GM12878 (cell line): ENCODE measurements around the gene NAE1. TPM values are rescaled to one million over a fixed set of nuclear protein-coding genes. Genes with fewer than 3 reads are reported as not detected.

Source experiments
- ATAC-seq: fragments of 200-7000 bp; cut with Tn5 transposase; 3 replicates; pipeline ENCODE4 v1.9.1; 2020; ENCODE audit warnings: mild to moderate bottlenecking, moderate library complexity
- BruUV-seq: library from RNA; stranded (reverse); fragments of 400-500 nt; replicated peaks from 2 replicates; lab custom pipeline; 2021; lab: Mats Ljungman, UMichigan
- CTCF ChIA-PET: fragments of 300-600 bp; sonication (Branson Sonifier 250); formaldehyde crosslinking; extraction: SDS; loops from one replicate; lab custom pipeline; 2021; ENCODE audit warnings: inconsistent platforms; lab: Yijun Ruan, JAX
- POLR2A ChIA-PET: fragments of 350-600 bp; formaldehyde crosslinking; extraction: SDS; loops from one replicate; lab custom pipeline; 2021; ENCODE audit warnings: inconsistent platforms; lab: Charles Lee
- RAD21 ChIA-PET: fragments of 300-600 bp; sonication (Branson Sonifier 250); formaldehyde crosslinking; loops from one replicate; lab custom pipeline; 2023; ENCODE audit warnings: antibody characterized with exemption; ENCODE audit not compliant: unreplicated experiment; lab: Charles Lee
- SMC1A ChIA-PET: fragments of 300-600 bp; sonication (Branson Sonifier 250); formaldehyde crosslinking; loops from one replicate; lab custom pipeline; 2023; ENCODE audit not compliant: unreplicated experiment, uncharacterized antibody; lab: Charles Lee
- DNase-seq: peaks from one replicate; pipeline ENCODE4 v3.0.0-alpha.2; 2011; ENCODE audit warnings: low read depth, low spot score
- FAIRE-seq: peaks from 3 replicates; lab custom pipeline; 2011; peaks lifted over from hg19 to GRCh38; lab: Jason Lieb, UNC
- H2AFZ ChIP-seq: 2 replicates; pipeline ENCODE4 v1.6.0; 2011; ENCODE audit warnings: low read depth, low read length, control low read depth; ENCODE audit not compliant: control insufficient read depth
- H3K27ac ChIP-seq: 2 replicates; pipeline ENCODE4 v1.5.1; 2011; ENCODE audit warnings: control low read depth; ENCODE audit not compliant: control insufficient read depth, insufficient read depth
- H3K27me3 ChIP-seq, 2 experiments: replicated peaks in 1 of 2; 2 replicates each; pipeline versions ENCODE4 v1.6.0 to v1.6.1; 2011; ENCODE audit warnings: low read length in 1 of 2; ENCODE audit not compliant: control insufficient read depth in 2 of 2, insufficient read depth in 2 of 2
- H3K36me3 ChIP-seq, 2 experiments: 2 replicates each; pipeline ENCODE4 v1.5.1; 2011; ENCODE audit warnings: low read length in 1 of 2; ENCODE audit not compliant: control insufficient read depth in 2 of 2, insufficient read depth in 2 of 2
- H3K4me1 ChIP-seq: 2 replicates; pipeline ENCODE4 v1.6.1; 2011; ENCODE audit warnings: mild to moderate bottlenecking, low read length, moderate library complexity, mixed read lengths; ENCODE audit not compliant: control insufficient read depth, insufficient read depth
- H3K4me2 ChIP-seq: 2 replicates; pipeline ENCODE4 v1.6.0; 2011; ENCODE audit warnings: control low read depth; ENCODE audit not compliant: control insufficient read depth, insufficient read depth
- H3K4me3 ChIP-seq: fragments of 200-600 bp; sonication (generic); 2 replicates; pipeline ENCODE4 v1.5.1; 2016
- H3K79me2 ChIP-seq: 2 replicates; pipeline ENCODE4 v1.6.0; 2011; ENCODE audit warnings: low read length; ENCODE audit not compliant: control insufficient read depth, insufficient read depth
- H3K9ac ChIP-seq: 2 replicates; pipeline ENCODE4 v1.8.0; 2011; ENCODE audit warnings: low read length, control low read depth, mixed read lengths; ENCODE audit not compliant: control insufficient read depth, insufficient read depth
- H3K9me3 ChIP-seq: replicated peaks from 3 replicates; pipeline ENCODE4 v1.5.1; 2011; ENCODE audit warnings: mild to moderate bottlenecking, low read length; ENCODE audit not compliant: control insufficient read depth, insufficient read depth
- H4K20me1 ChIP-seq: 2 replicates; pipeline ENCODE4 v1.6.0; 2011; ENCODE audit not compliant: control insufficient read depth, insufficient read depth
- BMI1 ChIP-seq: fragments of 450-650 bp; IDR thresholded peaks from 2 replicates; pipeline ENCODE4 v1.6.1; 2016; ENCODE audit warnings: mild to moderate bottlenecking, moderate library complexity, borderline replicate concordance
- CBX3 ChIP-seq: fragments of 200-600 bp; sonication (generic); IDR thresholded peaks from 2 replicates; pipeline ENCODE4 v1.6.1; 2016; ENCODE audit warnings: low read depth, borderline replicate concordance
- CEBPB ChIP-seq, 2 experiments: fragments of 150-350 bp in 1 of 2; IDR thresholded peaks; 2 replicates each; pipeline ENCODE4 v1.6.1; 2012 to 2014; ENCODE audit warnings: low read depth in 2 of 2, low read length in 2 of 2, borderline replicate concordance in 1 of 2, inconsistent platforms in 1 of 2
- ESRRA ChIP-seq: IDR thresholded peaks from 2 replicates; pipeline ENCODE4 v1.6.1; 2012; ENCODE audit warnings: mild to moderate bottlenecking, low read length, improper control_type of control experiment
- HDAC2 ChIP-seq: fragments of 200-600 bp; sonication (generic); IDR thresholded peaks from 2 replicates; pipeline ENCODE4 v1.6.1; 2017
- JUNB ChIP-seq: IDR thresholded peaks from 2 replicates; pipeline ENCODE4 v1.6.1; 2016; ENCODE audit warnings: antibody characterized with exemption, mild to moderate bottlenecking
- NFXL1 ChIP-seq: fragments of 450-650 bp; IDR thresholded peaks from 2 replicates; pipeline ENCODE4 v1.6.1; 2017; ENCODE audit warnings: antibody characterized with exemption, mild to moderate bottlenecking, borderline replicate concordance
- PAX5 ChIP-seq: IDR thresholded peaks from 2 replicates; pipeline ENCODE4 v1.6.1; 2011; ENCODE audit warnings: low read depth, low read length, borderline replicate concordance
- SMARCA5 ChIP-seq: fragments of 450-650 bp; IDR thresholded peaks from 2 replicates; pipeline ENCODE4 v1.6.1; 2017; ENCODE audit warnings: mild to moderate bottlenecking
- SPI1 ChIP-seq: IDR thresholded peaks from 2 replicates; pipeline ENCODE4 v1.6.1; 2011; ENCODE audit warnings: low read depth, mild to moderate bottlenecking, low read length, moderate library complexity, borderline replicate concordance; ENCODE audit not compliant: insufficient read depth
- SREBF2 ChIP-seq: IDR thresholded peaks from 2 replicates; pipeline ENCODE4 v1.6.1; 2012; ENCODE audit warnings: mild to moderate bottlenecking, low read length
- SRF ChIP-seq, 2 experiments: IDR thresholded peaks; 2 replicates each; pipeline ENCODE4 v1.6.1; 2011; ENCODE audit warnings: low read depth in 2 of 2, low read length in 2 of 2, mild to moderate bottlenecking in 1 of 2, moderate library complexity in 1 of 2
- STAT3 ChIP-seq: IDR thresholded peaks from 2 replicates; pipeline ENCODE4 v1.6.1; 2011; ENCODE audit warnings: low read depth, low read length, improper control_type of control experiment
- WGBS: methylation state at CpG from one replicate; pipeline ENCODE4 v1.1.6; 2016; ENCODE audit warnings: low lambda C conversion rate; ENCODE audit not compliant: insufficient replicate concordance, insufficient coverage; ENCODE audit errors: missing lambda C conversion rate; 5-methylcytosine and 5-hydroxymethylcytosine counted together
- in situ Hi-C: fragments of 300-500 bp; cut with MboI; formaldehyde crosslinking; loops from 9 replicates; pipeline ENCODE4 v1.14.3; 2018; ENCODE audit warnings: mixed read lengths
- intact Hi-C: fragments of 100-400 bp; cut with micrococcal nuclease; formaldehyde crosslinking; loops from one replicate; pipeline ENCODE4 v1.14.2; 2022; ENCODE audit not compliant: unreplicated experiment
- polyA plus RNA-seq, 11 experiments: library from polyadenylated mRNA; depleted of rRNA in 4 of 11; unstranded in 6 of 11; stranded (reverse) in 5 of 11; fragments of >200 nt; fragmentation: Nextera tagmentation in 4 of 11; fragmentation: Illumina TruSeq in 1 of 11; extraction: Ambion mirVana in 4 of 11; extraction: Trizol in 1 of 11; gene quantifications; 1 replicate in 1 of 11; 2 replicates in 10 of 11; pipeline versions ENCODE4 v1.2.1 to v1.2.3, GENCODE V29; 2011 to 2016; ENCODE audit warnings: inconsistent platforms in 2 of 11, missing spikeins in 2 of 11, low read depth in 1 of 11
- total RNA-seq, 4 experiments: library from RNA; depleted of rRNA in 3 of 4; stranded (reverse); fragments of >200 nt in 3 of 4; fragmentation: Illumina TruSeq in 1 of 4; extraction: Trizol in 1 of 4; gene quantifications; 2 replicates each; pipeline versions ENCODE4 v1.2.1 to v1.2.3, GENCODE V29; 2013 to 2021
- TF ChIP-seq, protein P1 (sequence below): fragments of 450-650 bp; IDR thresholded peaks from 2 replicates; pipeline ENCODE4 v1.6.1; 2017; ENCODE audit warnings: mild to moderate bottlenecking, moderate library complexity

The NAE1 gene
- total and polyA plus RNA-seq, 10 of the 15 experiments (the other 5 are each of a cell fraction or from before 2014, with no cell fraction given) = 58.7 to 106 (median 78.7) TPM

DNA sequence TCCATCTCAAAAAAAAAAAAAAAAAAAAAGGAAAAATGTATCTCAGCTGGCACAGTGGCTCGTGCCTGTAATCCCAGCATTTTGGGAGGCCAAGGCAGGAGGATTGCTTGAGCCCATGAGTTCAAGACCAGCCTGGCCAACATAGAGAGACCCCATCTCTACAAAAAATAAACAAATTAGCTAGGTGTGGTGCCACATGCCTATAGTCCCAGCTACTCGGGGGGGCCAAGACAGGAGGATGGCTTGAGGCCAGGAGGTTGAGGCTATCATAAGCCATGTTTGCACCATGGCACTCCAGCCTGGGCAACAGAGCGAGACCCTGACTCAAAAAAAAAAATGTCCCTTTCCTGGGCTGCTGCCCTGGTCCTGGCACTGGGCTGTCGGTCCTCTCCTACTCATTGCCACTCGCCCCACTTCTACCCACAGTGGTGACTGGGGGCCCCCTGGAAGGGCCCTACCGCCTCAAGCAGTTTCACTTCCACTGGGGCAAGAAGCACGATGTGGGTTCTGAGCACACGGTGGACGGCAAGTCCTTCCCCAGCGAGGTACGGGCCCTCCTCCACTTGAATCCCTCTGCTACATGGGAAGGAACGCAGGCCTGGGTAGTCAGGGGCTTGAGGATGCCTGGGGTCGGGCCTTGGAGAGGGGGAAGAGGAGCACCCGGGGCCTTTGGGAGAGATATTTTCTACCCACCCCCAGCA, 19.5 kb upstream of the NAE1 start:
- Histone ChIP-seq H3K9ac (no peak overlapping the region), H3K4me3 (no peak overlapping the region), H3K4me1 (peaks cover 5% of the 10 kb centered on the region; the same call in 1 of the 2 replicates), H4K20me1 (no peaks in the 10 kb centered on the region), H3K4me2 (no peak overlapping the region), H3K27me3 (peaks cover 4 to 8% of the 10 kb centered on the region in 2 experiments; a peak in 3 of 4 replicates), H3K79me2 (no peaks in the 10 kb centered on the region), H3K27ac (no peak overlapping the region), H3K9me3 (no peaks in the 10 kb centered on the region), H3K36me3 (no peaks in the 10 kb centered on the region), H2AFZ (no peak overlapping the region)
- ChIA-PET RAD21 (interaction anchor here (1.2 kb wide), 1 partner anchor 18 kb away, joined by 3 read pairs; no protein-coding TSS in a partner anchor), POLR2A (no interaction called here), CTCF (interaction anchor here (1.4 to 10.4 kb wide), 3 partner anchors 17 to 22 kb away, joined by 4 to 73 read pairs (median 39); partner anchors contain the start of gene NAE1), SMC1A (interaction anchor here (0.7 to 1.2 kb wide), 3 partner anchors 16 to 854 kb away, joined by 3 to 4 read pairs (median 3); no protein-coding TSS in a partner anchor)
- no peak for FAIRE-seq
- TF ChIP-seq CBX3 (no peak), SPI1 (peak; percentile 59; the same call in 1 of the 2 replicates), BMI1 (no peak), JUNB (no peak), SREBF2 (no peak), ESRRA (no peak)
- no peak for DNase-seq
- in situ Hi-C loops (no loop called here), intact Hi-C loops (no loop called here)
- BruUV-seq = no TSS peak
- WGBS = 25% methylated on average over 14 of the region's 14 CpGs
- ATAC-seq = peak; percentile 66

DNA sequence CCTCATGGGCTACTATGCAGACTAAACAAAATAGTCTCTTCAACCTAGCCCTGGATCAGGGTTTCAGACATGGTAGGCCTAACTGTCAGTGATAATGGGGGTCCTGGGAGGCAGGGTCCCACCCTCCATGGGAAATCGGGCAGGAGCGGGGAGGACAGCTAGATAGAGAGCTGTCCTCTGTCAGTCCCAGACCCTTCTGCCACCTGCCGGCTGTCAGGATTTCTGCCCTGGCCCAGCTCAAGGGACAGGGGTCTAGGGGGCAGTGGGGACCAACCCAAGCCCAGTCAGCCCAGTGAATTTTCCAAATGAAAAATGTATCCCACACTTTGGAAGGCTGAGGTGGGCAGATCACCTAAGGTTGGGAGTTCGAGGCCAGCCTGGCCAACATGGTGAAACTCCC, 18.8 kb upstream of the NAE1 start:
- no peak for FAIRE-seq
- no peak for ATAC-seq
- 80% methylated on average over 4 of the region's 4 CpGs for WGBS
- SMC1A ChIA-PET = interaction anchor here (1.2 kb wide), 1 partner anchor 18 kb away, joined by 4 read pairs; no protein-coding TSS in a partner anchor
- CTCF ChIA-PET = interaction anchor here (0.9 to 10.4 kb wide), 4 partner anchors 11 to 23 kb away, joined by 4 to 73 read pairs (median 22); partner anchors contain the start of gene NAE1
- Histone ChIP-seq H3K4me3 (no peak overlapping the region), H3K27ac (no peak overlapping the region), H3K27me3 (peaks cover 4 to 10% of the 10 kb centered on the region in 2 experiments; a peak in 3 of 4 replicates), H3K9ac (no peak overlapping the region), H3K9me3 (no peaks in the 10 kb centered on the region), H3K79me2 (no peaks in the 10 kb centered on the region), H3K4me1 (peaks cover 5% of the 10 kb centered on the region; the same call in 1 of the 2 replicates), H3K36me3 (no peaks in the 10 kb centered on the region), H4K20me1 (no peaks in the 10 kb centered on the region), H2AFZ (no peak overlapping the region), H3K4me2 (no peak overlapping the region)
- RAD21 ChIA-PET = interaction anchor here (1.2 kb wide), 1 partner anchor 18 kb away, joined by 3 read pairs; no protein-coding TSS in a partner anchor
- no TSS peak for BruUV-seq
- in situ Hi-C loops = no loop called here
- no peak for DNase-seq
- POLR2A ChIA-PET = no interaction called here
- intact Hi-C loops = no loop called here
- no peak for TF ChIP-seq CEBPB (IDR thresholded peaks at IDR 0.05; ENCODE audit: borderline replicate concordance in 1 of 2, low read depth in 2 of 2, low read length in 2 of 2)
- TF ChIP-seq, protein P1, sequence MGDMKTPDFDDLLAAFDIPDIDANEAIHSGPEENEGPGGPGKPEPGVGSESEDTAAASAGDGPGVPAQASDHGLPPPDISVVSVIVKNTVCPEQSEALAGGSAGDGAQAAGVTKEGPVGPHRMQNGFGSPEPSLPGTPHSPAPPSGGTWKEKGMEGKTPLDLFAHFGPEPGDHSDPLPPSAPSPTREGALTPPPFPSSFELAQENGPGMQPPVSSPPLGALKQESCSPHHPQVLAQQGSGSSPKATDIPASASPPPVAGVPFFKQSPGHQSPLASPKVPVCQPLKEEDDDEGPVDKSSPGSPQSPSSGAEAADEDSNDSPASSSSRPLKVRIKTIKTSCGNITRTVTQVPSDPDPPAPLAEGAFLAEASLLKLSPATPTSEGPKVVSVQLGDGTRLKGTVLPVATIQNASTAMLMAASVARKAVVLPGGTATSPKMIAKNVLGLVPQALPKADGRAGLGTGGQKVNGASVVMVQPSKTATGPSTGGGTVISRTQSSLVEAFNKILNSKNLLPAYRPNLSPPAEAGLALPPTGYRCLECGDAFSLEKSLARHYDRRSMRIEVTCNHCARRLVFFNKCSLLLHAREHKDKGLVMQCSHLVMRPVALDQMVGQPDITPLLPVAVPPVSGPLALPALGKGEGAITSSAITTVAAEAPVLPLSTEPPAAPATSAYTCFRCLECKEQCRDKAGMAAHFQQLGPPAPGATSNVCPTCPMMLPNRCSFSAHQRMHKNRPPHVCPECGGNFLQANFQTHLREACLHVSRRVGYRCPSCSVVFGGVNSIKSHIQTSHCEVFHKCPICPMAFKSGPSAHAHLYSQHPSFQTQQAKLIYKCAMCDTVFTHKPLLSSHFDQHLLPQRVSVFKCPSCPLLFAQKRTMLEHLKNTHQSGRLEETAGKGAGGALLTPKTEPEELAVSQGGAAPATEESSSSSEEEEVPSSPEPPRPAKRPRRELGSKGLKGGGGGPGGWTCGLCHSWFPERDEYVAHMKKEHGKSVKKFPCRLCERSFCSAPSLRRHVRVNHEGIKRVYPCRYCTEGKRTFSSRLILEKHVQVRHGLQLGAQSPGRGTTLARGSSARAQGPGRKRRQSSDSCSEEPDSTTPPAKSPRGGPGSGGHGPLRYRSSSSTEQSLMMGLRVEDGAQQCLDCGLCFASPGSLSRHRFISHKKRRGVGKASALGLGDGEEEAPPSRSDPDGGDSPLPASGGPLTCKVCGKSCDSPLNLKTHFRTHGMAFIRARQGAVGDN = no peak
- no peak for TF ChIP-seq NFXL1
- no peak for TF ChIP-seq HDAC2
- no peak for TF ChIP-seq PAX5
- no peak for TF ChIP-seq SMARCA5
- no peak for TF ChIP-seq STAT3
- no peak for TF ChIP-seq SRF (IDR thresholded peaks at IDR 0.05; ENCODE audit: low read depth in 2 of 2, low read length in 2 of 2)
